Parathyroid adenoma (tissue), 2 donors: ENCODE data around the gene EVPL.

ENCODE experiments used
- H2AFZ ChIP-seq: fragments of 300-600 bp; sonication (generic); one replicate; pipeline ENCODE4 v1.7.0; 2017; ENCODE audit warnings: antibody characterized with exemption, mild to moderate bottlenecking
- H3K27ac ChIP-seq: fragments of 300-600 bp; sonication (generic); one replicate; pipeline ENCODE4 v1.7.0; 2017
- H3K27me3 ChIP-seq: fragments of 300-600 bp; sonication (generic); one replicate; pipeline ENCODE4 v1.7.0; 2017; ENCODE audit warnings: low read length; ENCODE audit not compliant: control insufficient read depth, insufficient read depth
- H3K36me3 ChIP-seq: fragments of 300-600 bp; sonication (generic); one replicate; pipeline ENCODE4 v1.7.0; 2017; ENCODE audit warnings: low read length; ENCODE audit not compliant: control insufficient read depth, insufficient read depth
- H3K4me1 ChIP-seq: fragments of 300-600 bp; sonication (generic); one replicate; pipeline ENCODE4 v1.7.0; 2017; ENCODE audit warnings: control low read depth
- H3K4me2 ChIP-seq: fragments of 300-600 bp; sonication (generic); one replicate; pipeline ENCODE4 v1.7.0; 2017; ENCODE audit warnings: low read length
- H3K4me3 ChIP-seq: fragments of 300-600 bp; sonication (generic); one replicate; pipeline ENCODE4 v1.7.0; 2017; ENCODE audit warnings: low read depth, low read length
- H3K79me2 ChIP-seq: fragments of 300-600 bp; sonication (generic); one replicate; pipeline ENCODE4 v1.7.0; 2017; ENCODE audit warnings: control low read depth
- H3K9ac ChIP-seq: fragments of 300-600 bp; sonication (generic); one replicate; pipeline ENCODE4 v1.7.0; 2017; ENCODE audit warnings: mild to moderate bottlenecking
- H3K9me3 ChIP-seq: fragments of 300-600 bp; sonication (generic); one replicate; pipeline ENCODE4 v1.7.0; 2017; ENCODE audit warnings: low read length; ENCODE audit not compliant: control insufficient read depth
- TF ChIP-seq, protein P1 (sequence below): fragments of 300-600 bp; sonication (generic); IDR thresholded peaks from one replicate; pipeline ENCODE4 v1.7.0; 2017; ENCODE audit warnings: antibody characterized with exemption, mild to moderate bottlenecking
- donor health status: primary hyperparathyroidism.

The EVPL gene

DNA sequence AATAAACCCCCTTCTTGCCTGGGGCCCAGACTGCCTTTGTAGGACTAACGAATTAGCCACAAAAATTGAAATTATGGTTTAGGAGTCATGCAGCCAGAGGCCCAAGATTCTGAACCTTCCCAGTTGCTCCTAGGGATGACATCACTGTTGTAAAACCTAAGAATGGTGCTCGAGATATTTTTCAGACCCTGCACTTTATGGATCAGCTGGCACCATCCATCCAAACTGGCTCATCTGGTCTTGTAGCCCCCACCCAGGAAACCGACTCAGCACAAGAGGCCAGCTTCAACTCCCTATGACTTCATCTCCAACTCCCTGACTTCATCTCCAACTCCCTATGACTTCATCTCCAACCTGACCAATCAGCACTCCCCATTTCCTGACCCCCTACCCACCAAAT is 10.9 kb upstream of the EVPL start:
- Histone ChIP-seq H3K9ac (no peak overlapping the region), H3K27me3 (no peaks in the 10 kb centered on the region), H3K9me3 (no peaks in the 10 kb centered on the region), H2AFZ (no peak overlapping the region), H3K4me2 (no peak overlapping the region), H3K27ac (no peak overlapping the region), H3K36me3 (no peaks in the 10 kb centered on the region), H3K4me1 (no peaks in the 10 kb centered on the region), H3K4me3 (no peak overlapping the region), H3K79me2 (no peaks in the 10 kb centered on the region)
- TF ChIP-seq, protein P1, sequence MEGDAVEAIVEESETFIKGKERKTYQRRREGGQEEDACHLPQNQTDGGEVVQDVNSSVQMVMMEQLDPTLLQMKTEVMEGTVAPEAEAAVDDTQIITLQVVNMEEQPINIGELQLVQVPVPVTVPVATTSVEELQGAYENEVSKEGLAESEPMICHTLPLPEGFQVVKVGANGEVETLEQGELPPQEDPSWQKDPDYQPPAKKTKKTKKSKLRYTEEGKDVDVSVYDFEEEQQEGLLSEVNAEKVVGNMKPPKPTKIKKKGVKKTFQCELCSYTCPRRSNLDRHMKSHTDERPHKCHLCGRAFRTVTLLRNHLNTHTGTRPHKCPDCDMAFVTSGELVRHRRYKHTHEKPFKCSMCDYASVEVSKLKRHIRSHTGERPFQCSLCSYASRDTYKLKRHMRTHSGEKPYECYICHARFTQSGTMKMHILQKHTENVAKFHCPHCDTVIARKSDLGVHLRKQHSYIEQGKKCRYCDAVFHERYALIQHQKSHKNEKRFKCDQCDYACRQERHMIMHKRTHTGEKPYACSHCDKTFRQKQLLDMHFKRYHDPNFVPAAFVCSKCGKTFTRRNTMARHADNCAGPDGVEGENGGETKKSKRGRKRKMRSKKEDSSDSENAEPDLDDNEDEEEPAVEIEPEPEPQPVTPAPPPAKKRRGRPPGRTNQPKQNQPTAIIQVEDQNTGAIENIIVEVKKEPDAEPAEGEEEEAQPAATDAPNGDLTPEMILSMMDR = no peak

DNA sequence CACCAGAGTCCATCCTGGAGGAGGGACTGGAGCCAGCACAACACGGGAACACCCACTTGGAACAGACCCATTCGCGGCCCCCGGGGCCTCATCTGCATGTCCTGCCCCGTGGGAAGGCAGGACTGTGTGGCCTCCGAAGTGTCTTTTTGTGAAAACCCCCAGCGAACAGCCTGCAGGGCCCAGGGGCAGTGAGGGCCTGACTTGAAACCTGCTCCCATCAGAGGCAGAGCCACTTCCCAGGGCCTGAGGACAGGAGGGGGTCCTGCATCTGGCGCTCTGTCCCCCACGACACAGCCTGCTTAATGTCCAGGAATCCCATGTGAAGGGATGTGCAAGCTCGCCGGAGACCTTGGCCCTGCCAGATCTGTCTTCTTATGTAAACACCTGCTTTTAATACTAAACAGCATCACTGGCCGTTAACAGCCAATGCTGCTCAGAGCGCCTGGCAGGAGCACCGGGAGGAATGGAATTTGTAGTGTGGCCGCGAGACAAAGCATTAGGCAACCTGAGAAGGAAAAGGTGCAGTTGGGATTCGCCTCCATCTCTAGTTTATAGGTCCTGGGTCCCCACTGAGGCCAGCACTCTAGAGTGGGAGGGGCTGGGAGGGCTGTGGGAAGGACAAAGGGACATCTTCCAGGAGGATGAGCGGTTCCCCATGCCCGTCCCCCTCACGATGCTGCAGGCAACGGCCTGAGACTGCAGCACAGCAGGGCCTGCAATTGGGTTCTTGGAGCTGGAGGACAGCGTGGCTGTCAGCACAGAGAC is 9.6 kb upstream of the EVPL start:
- Histone ChIP-seq H3K4me2 (no peak overlapping the region), H3K27ac (no peak overlapping the region), H3K36me3 (no peaks in the 10 kb centered on the region), H3K79me2 (no peaks in the 10 kb centered on the region), H3K9me3 (no peaks in the 10 kb centered on the region), H3K27me3 (no peaks in the 10 kb centered on the region), H3K4me3 (no peak overlapping the region), H3K4me1 (peaks cover 4% of the 10 kb centered on the region), H2AFZ (no peak overlapping the region), H3K9ac (no peak overlapping the region)
- TF ChIP-seq, protein P1 = no peak

DNA sequence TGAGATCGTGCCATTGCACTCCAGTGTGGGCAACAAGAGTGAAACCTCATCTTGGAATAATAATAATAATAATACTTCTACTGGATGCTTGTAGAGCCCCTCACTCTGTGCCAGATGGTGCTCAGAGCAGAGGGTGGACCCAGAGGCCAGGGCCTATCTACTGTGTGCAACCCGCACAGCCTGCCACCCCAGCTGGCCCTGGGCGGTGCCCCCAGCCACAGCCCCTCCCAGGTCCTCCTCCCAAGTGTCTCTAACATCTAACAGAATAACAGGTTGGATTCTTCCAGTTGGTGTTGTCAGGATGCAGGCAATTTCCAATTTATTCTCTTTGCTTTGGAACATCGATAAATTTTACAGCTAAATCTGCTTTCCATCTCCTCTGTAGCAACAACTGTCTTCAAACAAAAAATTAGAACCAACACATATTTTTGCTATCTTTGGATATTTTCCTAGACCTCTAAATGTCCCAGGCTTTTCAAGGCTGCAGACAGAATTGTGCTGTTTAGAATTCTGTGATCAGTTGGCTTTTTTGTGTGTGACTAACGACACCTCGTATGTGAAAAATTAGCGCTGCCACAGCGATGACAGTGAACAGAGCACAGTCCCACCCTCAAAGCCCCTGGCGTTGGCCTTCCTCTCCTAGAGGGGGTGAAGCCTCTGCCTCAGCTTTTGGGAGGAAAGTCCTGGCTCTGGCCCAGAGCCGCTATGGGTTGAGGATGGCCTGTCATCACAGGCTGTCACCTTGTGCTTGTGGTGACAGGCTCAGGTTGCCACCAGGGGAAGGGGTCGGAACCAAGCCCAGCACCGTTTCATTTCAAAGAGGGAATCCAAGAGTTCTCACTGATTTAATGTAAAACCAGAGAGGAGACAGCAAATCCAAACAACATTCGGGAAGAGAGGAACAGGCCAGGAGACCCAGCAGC is 7.6 kb upstream of the EVPL start:
- Histone ChIP-seq H3K4me3 (no peak overlapping the region), H3K27ac (no peak overlapping the region), H3K36me3 (no peaks in the 10 kb centered on the region), H2AFZ (no peak overlapping the region), H3K4me1 (peaks cover 7% of the 10 kb centered on the region), H3K4me2 (no peak overlapping the region), H3K9ac (no peak overlapping the region), H3K9me3 (no peaks in the 10 kb centered on the region), H3K27me3 (no peaks in the 10 kb centered on the region), H3K79me2 (no peaks in the 10 kb centered on the region)
- TF ChIP-seq, protein P1 = no peak

DNA sequence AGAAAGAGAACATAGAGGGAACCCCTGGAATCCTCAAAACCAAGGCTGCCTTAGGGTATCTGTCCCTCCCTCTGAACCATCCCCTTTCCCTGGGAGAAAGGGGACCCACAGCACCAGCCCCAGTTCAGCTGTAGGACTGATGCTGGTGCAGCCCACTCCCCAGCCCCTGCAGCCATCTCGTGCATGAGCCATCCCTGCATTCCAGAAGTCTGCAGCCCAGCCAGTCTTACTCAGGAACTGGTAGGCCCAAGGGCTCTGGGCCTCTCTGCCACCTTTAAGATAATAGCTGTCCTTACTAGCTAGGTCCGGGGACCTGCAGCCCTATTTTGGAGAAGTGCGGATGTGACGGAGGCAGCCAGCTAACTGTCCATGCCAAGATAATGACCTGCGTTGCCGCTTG is 6.0 kb upstream of the EVPL start:
- Histone ChIP-seq H2AFZ (no peak overlapping the region), H3K9me3 (no peaks in the 10 kb centered on the region), H3K4me1 (peaks cover 8% of the 10 kb centered on the region), H3K36me3 (no peaks in the 10 kb centered on the region), H3K79me2 (no peaks in the 10 kb centered on the region), H3K27ac (no peak overlapping the region), H3K4me2 (no peak overlapping the region), H3K9ac (no peak overlapping the region), H3K4me3 (no peak overlapping the region), H3K27me3 (no peaks in the 10 kb centered on the region)
- TF ChIP-seq, protein P1 = no peak
